GM23248 (cell line): ENCODE results near the gene AKAP12.

Source experiments
- EZH2 ChIP-seq: fragments of 200-600 bp; sonication (generic); IDR thresholded peaks from 2 replicates; pipeline ENCODE4 v1.6.1; 2018; ENCODE audit warnings: antibody characterized with exemption, mild to moderate bottlenecking; ENCODE audit not compliant: insufficient read depth, poor library complexity, severe bottlenecking
- EZH2phosphoT487 ChIP-seq: fragments of 200-600 bp; sonication (generic); IDR thresholded peaks from 2 replicates; pipeline ENCODE4 v1.6.1; 2018; ENCODE audit warnings: antibody characterized with exemption, moderate library complexity, mild to moderate bottlenecking, low read depth; ENCODE audit not compliant: insufficient read depth

DNA sequence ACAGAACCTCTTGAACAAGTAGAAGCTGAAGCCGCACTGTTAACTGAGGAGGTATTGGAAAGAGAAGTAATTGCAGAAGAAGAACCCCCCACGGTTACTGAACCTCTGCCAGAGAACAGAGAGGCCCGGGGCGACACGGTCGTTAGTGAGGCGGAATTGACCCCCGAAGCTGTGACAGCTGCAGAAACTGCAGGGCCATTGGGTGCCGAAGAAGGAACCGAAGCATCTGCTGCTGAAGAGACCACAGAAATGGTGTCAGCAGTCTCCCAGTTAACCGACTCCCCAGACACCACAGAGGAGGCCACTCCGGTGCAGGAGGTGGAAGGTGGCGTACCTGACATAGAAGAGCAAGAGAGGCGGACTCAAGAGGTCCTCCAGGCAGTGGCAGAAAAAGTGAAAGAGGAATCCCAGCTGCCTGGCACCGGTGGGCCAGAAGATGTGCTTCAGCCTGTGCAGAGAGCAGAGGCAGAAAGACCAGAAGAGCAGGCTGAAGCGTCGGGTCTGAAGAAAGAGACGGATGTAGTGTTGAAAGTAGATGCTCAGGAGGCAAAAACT lies 111.5 kb downstream of the AKAP12 start:
- no peak for TF ChIP-seq EZH2
- no peak for TF ChIP-seq EZH2phosphoT487
